Erythroblast (primary cell): ENCODE measurements around the gene PGLYRP4.

Experiments
- GATA1 ChIP-seq: IDR thresholded peaks from 2 replicates; pipeline ENCODE4 v1.6.1; 2011; ENCODE audit warnings: low read depth, mild to moderate bottlenecking, control low read depth, low read length, moderate library complexity
- POLR2A ChIP-seq: IDR thresholded peaks from 2 replicates; pipeline ENCODE4 v1.6.1; 2011; ENCODE audit warnings: mild to moderate bottlenecking, low read length

DNA sequence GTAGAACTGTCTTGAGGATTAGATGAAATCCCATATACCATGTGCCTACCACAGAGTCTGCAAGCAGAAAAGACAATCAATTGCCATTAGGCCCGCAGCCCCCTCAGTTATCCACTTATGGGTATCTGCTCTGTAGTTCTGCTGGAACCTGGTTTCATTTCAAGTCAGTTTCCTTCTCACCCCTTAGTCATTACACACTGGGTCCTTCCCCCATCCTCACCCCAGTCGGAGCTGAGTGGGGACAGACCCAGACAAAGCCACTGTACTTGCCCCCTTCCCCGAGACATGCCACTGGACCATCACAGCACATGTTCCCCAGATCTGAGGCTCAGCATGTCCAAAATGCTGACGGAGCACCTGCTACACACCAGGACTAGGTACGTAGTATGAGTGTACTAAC is 57.1 kb downstream of the PGLYRP4 start:
- TF ChIP-seq POLR2A (no peak), GATA1 (no peak)
